ENCODE measurements around the gene MTCL1. TPM values are rescaled to one million over a fixed set of nuclear protein-coding genes. Genes with fewer than 3 reads are reported as not detected.
"Not testable (repeated sequence)": the region's sequence is repeated elsewhere in the genome, so short reads cannot be mapped to it uniquely, and the experiment has no call there.

MTCL1 gene
- total RNA-seq, 2 experiments from 2014 or later: 1.6 to 1.7 TPM

DNA sequence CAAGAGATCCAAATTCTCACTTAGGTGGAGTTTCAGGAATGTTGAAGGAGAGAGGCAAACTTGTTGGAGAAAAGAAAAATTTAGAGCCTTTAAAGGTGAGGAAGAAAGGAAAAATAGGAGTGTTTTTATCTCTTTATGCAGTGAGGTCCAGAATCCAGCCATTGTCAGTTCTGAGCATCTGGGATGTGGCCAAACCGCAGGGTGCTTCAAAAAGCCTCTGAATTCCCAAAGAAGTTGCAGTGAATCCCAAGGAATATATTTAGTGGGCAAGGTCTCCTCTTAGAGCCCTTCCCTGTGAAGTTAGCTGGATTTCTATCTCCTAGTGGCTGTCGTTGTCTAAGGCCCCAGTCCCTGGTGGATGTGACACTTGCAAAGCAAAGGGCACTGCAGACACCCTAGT is 51.2 kb downstream of the MTCL1 start:
- Mint-ChIP-seq H3K36me3 (ENCODE audit: low read depth) (peaks cover 6% of the 10 kb centered on the region), H3K4me1 (ENCODE audit: low read depth) (peaks cover 30% of the 10 kb centered on the region), H3K27ac (no peak overlapping the region), H3K27me3 (ENCODE audit: low read depth) (peaks cover 30% of the 10 kb centered on the region), H3K9me3 (ENCODE audit: insufficient read depth) (peaks cover 3% of the 10 kb centered on the region), H3K4me3 (no peak overlapping the region)
- no peak for DNase-seq
- no peak for ATAC-seq
- POLR2A ChIA-PET: no interaction called here
- CTCF ChIA-PET: no interaction called here

DNA sequence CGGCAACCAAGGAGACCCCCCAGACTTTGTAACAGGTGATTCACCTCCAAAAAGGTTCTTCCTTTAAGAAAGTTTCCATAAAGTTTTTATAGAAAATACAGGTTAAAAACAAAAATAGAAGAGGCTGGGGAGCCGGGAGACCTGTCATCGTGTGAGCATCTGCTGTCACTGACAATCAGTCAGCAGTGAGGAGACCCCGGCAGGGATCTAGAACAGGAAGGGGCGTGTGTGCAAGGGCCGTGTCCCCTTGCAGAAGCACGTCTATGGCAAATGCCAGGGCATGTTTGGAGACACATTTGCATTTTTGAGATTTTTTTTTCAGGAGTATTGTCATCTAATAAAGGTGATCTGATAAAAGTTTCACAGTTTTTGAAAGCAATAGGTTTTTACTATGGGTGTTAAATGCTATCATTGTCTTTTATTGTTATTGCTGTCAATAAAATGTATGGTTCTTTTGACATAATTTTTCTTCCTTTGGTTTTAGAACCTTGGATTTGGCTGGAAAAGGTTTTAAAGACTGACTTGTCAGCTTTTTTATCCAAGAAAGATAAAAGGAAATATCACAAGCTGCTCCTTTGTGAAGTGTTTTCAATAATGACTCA is 52.1 kb downstream of the MTCL1 start:
- ATAC-seq (no peak), DNase-seq (no peak)
- Mint-ChIP-seq H3K4me3 (no peak overlapping the region), H3K9me3 (ENCODE audit: insufficient read depth) (peaks cover 8% of the 10 kb centered on the region), H3K27ac (no peak overlapping the region), H3K4me1 (ENCODE audit: low read depth) (peaks cover 30% of the 10 kb centered on the region), H3K36me3 (ENCODE audit: low read depth) (peaks cover 12% of the 10 kb centered on the region), H3K27me3 (ENCODE audit: low read depth) (peaks cover 30% of the 10 kb centered on the region)
- CTCF ChIA-PET: no interaction called here
- POLR2A ChIA-PET: no interaction called here

- DNase-seq: no peak
- ATAC-seq: no peak
- no peak overlapping the region for H3K4me3 Mint-ChIP-seq
- H3K9me3 Mint-ChIP-seq (ENCODE audit: insufficient read depth): peaks cover 9% of the 10 kb centered on the region
- H3K36me3 Mint-ChIP-seq (ENCODE audit: low read depth): peaks cover 13% of the 10 kb centered on the region
- peaks cover 23% of the 10 kb centered on the region for H3K27me3 Mint-ChIP-seq (ENCODE audit: low read depth)
- CTCF ChIA-PET: no interaction called here
- POLR2A ChIA-PET: no interaction called here
- H3K27ac Mint-ChIP-seq: no peak overlapping the region
- H3K4me1 Mint-ChIP-seq (ENCODE audit: low read depth): peaks cover 30% of the 10 kb centered on the region
Measured at GRCh38 chr18:8758466-8758865, 53.1 kb downstream of the MTCL1 start.

- peaks cover 12% of the 10 kb centered on the region for H3K4me1 Mint-ChIP-seq (ENCODE audit: low read depth)
- peaks cover 9% of the 10 kb centered on the region for H3K9me3 Mint-ChIP-seq (ENCODE audit: insufficient read depth)
- POLR2A ChIA-PET: no interaction called here
- no peak overlapping the region for H3K4me3 Mint-ChIP-seq
- peaks cover 22% of the 10 kb centered on the region for H3K27me3 Mint-ChIP-seq (ENCODE audit: low read depth)
- ATAC-seq (no peak), DNase-seq (no peak)
- peaks cover 12% of the 10 kb centered on the region for H3K36me3 Mint-ChIP-seq (ENCODE audit: low read depth)
- no peak overlapping the region for H3K27ac Mint-ChIP-seq
- CTCF ChIA-PET: no interaction called here
Measured at GRCh38 chr18:8760984-8761383, 55.6 kb downstream of the MTCL1 start.

- DNase-seq; CTCF ChIA-PET; H3K4me1 Mint-ChIP-seq (ENCODE audit: low read depth); H3K4me3 Mint-ChIP-seq; H3K9me3 Mint-ChIP-seq (ENCODE audit: insufficient read depth); POLR2A ChIA-PET; H3K27ac Mint-ChIP-seq; ATAC-seq: not testable (repeated sequence)
- Mint-ChIP-seq H3K36me3 (ENCODE audit: low read depth) (peaks cover 12% of the 10 kb centered on the region), H3K27me3 (ENCODE audit: low read depth) (peaks cover 22% of the 10 kb centered on the region)
Measured at GRCh38 chr18:8761535-8761934, 56.2 kb downstream of the MTCL1 start.

DNA sequence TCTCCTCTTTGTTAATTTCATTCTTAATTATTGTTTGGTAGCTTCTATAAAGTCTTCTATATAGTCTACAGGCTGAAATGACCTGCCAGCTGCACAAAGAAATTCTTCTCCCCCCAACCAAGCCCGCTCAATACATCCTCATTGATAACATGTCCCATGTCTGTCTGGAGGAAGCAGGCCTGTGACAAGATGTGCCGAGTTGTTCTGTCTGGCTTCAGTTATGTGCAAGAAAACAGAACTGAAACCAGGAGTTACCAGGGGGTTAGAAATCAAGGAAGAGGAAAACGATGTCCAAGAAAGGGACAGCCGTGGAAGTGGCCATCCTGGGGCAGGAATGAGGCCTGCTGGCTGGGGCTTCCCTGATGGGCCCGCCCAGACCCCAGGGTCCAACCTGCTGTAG is 57.6 kb downstream of the MTCL1 start:
- ChIA-PET CTCF (no interaction called here), POLR2A (no interaction called here)
- Mint-ChIP-seq H3K9me3 (ENCODE audit: insufficient read depth) (peaks cover 9% of the 10 kb centered on the region), H3K36me3 (ENCODE audit: low read depth) (peaks cover 12% of the 10 kb centered on the region), H3K4me3 (no peak overlapping the region), H3K27ac (no peak overlapping the region), H3K27me3 (ENCODE audit: low read depth) (peaks cover 26% of the 10 kb centered on the region), H3K4me1 (ENCODE audit: low read depth) (no peaks in the 10 kb centered on the region)
- no peak for ATAC-seq
- no peak for DNase-seq

DNA sequence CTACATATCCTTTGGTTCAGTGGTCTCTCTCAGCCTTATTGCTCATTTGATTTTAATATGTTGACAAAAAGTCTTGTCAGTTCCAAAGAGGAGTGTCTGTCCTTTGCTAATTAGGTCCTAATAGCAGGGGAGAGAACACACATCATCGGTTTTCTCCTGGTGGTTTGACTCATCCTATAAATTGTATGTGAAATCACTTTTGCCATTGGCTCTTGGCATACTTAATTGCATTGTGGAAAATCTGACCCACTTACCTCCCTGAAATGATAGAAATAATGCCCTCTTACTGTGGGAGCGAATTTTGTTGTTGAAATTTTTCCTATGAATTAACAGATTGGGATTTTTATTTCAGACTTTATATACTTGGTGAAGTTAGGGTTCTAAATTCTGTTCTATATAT is 58.3 kb downstream of the MTCL1 start:
- Mint-ChIP-seq H3K4me3 (no peak overlapping the region), H3K36me3 (ENCODE audit: low read depth) (peaks cover 10% of the 10 kb centered on the region), H3K27ac (no peak overlapping the region), H3K9me3 (ENCODE audit: insufficient read depth) (peaks cover 9% of the 10 kb centered on the region), H3K27me3 (ENCODE audit: low read depth) (peaks cover 20% of the 10 kb centered on the region), H3K4me1 (ENCODE audit: low read depth) (no peaks in the 10 kb centered on the region)
- ATAC-seq: no peak
- DNase-seq: no peak
- ChIA-PET POLR2A (no interaction called here), CTCF (no interaction called here)

DNA sequence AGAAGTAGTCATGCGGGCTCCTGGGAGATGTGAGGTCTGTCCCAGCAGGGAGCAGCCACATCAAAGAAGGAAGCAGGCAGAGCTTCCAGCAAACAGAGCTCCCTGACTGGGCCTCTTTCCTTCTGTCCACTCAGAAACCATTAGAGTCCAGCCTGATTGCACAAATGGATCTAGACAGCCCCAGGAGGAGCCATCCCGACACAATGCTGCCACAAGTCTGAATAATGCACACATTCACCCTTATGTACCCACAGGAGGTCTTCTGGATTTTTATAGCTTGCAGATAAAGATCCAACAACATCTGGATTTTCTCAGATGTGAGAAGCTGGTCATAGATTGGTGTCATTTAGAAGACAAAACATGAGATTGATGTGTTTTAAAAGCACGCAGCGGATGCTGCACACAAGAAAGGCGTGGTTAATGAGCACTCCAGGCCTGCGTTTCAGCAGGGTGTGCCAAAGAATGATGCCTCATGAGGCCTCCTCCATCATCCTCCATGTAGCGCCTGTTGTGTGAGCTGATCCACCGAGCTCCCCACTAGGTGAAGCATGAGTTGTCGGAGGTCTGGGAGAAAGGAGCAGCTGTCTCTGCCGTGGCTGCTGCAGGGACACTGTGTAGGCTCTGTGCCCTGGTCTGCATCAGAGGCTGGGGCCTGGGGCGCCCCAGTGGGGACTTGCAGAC is 60.6 kb downstream of the MTCL1 start:
- Mint-ChIP-seq H3K4me1 (ENCODE audit: low read depth) (no peaks in the 10 kb centered on the region), H3K27ac (no peak overlapping the region), H3K27me3 (ENCODE audit: low read depth) (peaks cover 11% of the 10 kb centered on the region), H3K4me3 (no peak overlapping the region), H3K36me3 (ENCODE audit: low read depth) (peaks cover 10% of the 10 kb centered on the region), H3K9me3 (ENCODE audit: insufficient read depth) (peaks cover 9% of the 10 kb centered on the region)
- no peak for DNase-seq
- no peak for ATAC-seq
- ChIA-PET CTCF (no interaction called here), POLR2A (no interaction called here)

DNA sequence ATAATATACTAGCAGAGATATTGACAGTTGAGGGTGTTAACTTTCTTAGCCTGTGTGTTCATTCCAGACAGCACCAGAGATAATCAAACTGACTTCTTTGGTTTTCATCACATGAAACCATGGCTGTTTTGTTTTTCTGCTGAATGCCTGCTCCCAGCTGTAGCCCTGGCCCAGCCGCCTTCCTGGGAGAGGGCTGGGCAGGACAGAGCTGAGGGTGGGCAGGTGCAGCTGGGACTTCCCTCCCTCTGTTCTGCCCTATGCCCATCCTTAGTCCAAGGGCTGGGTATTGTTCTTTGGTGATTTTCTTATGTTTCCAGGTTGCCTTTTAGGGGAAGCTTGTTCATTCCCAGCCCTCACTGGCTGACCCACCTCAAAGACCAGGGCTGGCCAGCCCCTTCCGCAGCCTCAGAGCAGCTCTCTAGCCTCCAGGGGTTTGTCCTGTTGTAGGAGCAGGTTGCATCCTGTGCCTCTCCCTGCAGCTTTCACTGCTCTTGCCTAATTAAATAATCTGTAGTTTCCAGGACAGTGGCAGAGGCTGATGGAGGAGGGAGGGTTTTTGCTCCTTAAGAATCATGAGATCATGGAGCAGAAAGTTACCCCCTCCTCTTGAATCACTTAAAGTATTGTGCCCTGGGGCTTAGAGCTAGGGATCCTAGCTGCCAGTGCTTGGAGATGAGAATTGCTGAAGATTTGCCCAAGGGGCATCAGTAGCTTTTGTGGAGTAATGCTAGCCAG is 61.4 kb downstream of the MTCL1 start:
- POLR2A ChIA-PET: no interaction called here
- DNase-seq (no peak), ATAC-seq (no peak)
- peaks cover 7% of the 10 kb centered on the region for H3K27me3 Mint-ChIP-seq (ENCODE audit: low read depth)
- H3K4me3 Mint-ChIP-seq: no peak overlapping the region
- no peak overlapping the region for H3K27ac Mint-ChIP-seq
- CTCF ChIA-PET: no interaction called here
- no peaks in the 10 kb centered on the region for H3K4me1 Mint-ChIP-seq (ENCODE audit: low read depth)
- peaks cover 7% of the 10 kb centered on the region for H3K36me3 Mint-ChIP-seq (ENCODE audit: low read depth)
- H3K9me3 Mint-ChIP-seq (ENCODE audit: insufficient read depth): peaks cover 6% of the 10 kb centered on the region

DNA sequence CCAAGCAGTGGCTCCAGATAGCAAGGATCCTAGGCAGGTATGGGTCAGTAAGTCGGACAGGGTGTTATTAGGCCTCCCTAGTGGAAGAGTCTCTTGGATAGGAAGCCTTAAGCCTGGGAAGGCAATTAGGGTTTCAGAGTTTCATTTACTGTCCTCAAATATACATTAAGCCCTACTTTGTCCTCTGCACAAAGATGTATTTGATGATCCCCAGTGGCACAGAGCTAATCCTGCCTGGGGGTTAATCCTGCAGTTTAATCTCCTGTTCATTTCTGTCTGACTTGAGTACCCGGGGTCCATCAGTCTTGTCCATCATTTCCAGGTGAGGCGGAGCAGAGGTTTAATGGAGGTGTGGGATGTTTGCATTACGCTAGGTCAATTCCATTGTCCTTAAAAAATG is 62.0 kb downstream of the MTCL1 start:
- H3K4me1 Mint-ChIP-seq (ENCODE audit: low read depth): no peaks in the 10 kb centered on the region
- ChIA-PET POLR2A (no interaction called here), CTCF (no interaction called here)
- peaks cover 3% of the 10 kb centered on the region for H3K36me3 Mint-ChIP-seq (ENCODE audit: low read depth)
- ATAC-seq: no peak
- DNase-seq: no peak
- no peak overlapping the region for H3K4me3 Mint-ChIP-seq
- H3K27me3 Mint-ChIP-seq (ENCODE audit: low read depth): peaks cover 7% of the 10 kb centered on the region
- peaks cover 2% of the 10 kb centered on the region for H3K9me3 Mint-ChIP-seq (ENCODE audit: insufficient read depth)
- no peak overlapping the region for H3K27ac Mint-ChIP-seq

DNA sequence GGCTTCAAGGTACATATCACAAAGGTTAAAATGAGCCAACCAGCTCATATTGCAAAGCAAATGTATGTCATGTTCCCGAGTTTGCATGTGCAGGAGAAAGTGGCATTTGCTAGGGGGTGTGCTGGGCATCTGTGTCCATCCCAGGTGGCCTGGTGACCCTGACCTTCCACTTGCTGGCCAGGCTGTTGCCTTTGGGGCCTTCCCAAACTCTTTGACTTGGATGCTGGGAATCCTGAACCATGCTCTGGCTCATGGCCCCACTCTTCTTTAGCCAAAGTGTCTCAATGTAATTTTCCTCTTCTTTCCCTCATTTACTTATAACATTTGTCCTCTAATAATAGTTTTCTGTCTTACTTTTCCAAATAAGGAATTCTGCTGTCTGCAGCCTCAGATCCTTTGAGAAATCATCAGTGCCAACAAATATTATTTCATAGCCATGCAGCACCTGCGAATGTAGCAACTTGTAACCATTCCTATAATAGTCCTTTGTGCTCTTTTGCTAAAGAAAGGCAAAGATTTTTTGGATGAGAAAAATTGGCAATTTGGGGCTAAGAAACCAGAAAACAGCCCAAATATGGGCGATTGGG is 64.2 kb downstream of the MTCL1 start:
- H3K4me3 Mint-ChIP-seq: no peak overlapping the region
- H3K9me3 Mint-ChIP-seq (ENCODE audit: insufficient read depth): no peaks in the 10 kb centered on the region
- POLR2A ChIA-PET: no interaction called here
- H3K27me3 Mint-ChIP-seq (ENCODE audit: low read depth): peaks cover 8% of the 10 kb centered on the region
- no peaks in the 10 kb centered on the region for H3K36me3 Mint-ChIP-seq (ENCODE audit: low read depth)
- DNase-seq: no peak
- no peak overlapping the region for H3K27ac Mint-ChIP-seq
- ATAC-seq: no peak
- CTCF ChIA-PET: no interaction called here
- no peaks in the 10 kb centered on the region for H3K4me1 Mint-ChIP-seq (ENCODE audit: low read depth)

DNA sequence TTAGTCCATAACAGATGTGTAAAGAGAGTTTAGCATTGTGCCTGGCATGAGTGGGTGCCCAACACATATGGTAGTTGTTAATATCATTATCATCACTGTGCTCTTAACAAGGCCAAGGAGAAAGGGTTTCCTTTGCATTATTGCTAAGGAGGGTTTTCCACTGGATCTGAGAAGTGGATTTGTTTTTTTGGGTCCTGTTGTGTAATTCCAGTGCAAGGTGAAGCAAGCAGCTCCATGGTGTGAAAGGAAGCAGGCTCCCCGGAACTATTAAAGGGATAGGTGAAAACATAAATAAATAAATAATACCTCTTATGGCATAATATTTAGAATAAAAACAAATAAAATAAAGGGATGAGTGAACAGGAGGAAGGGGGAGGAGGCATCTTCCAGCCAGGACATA is 65.3 kb downstream of the MTCL1 start:
- no peak for DNase-seq
- Mint-ChIP-seq H3K36me3 (ENCODE audit: low read depth) (no peaks in the 10 kb centered on the region), H3K9me3 (ENCODE audit: insufficient read depth) (no peaks in the 10 kb centered on the region), H3K4me3 (no peak overlapping the region), H3K4me1 (ENCODE audit: low read depth) (no peaks in the 10 kb centered on the region), H3K27me3 (ENCODE audit: low read depth) (peaks cover 10% of the 10 kb centered on the region), H3K27ac (no peak overlapping the region)
- CTCF ChIA-PET: no interaction called here
- POLR2A ChIA-PET: no interaction called here
- no peak for ATAC-seq

Measured in activated CD8-positive, alpha-beta T cell treated with anti-CD3 and anti-CD28 coated beads, Interleukin-2, amount 10 ng/mL, durations not matched to agents 7 days and 5 days (primary cell).